Endodermal cell (in vitro differentiated cells): ENCODE results near the gene MRC2. TPM values are rescaled to one million over a fixed set of nuclear protein-coding genes. Genes with fewer than 3 reads are reported as not detected.

Source experiments
- DNase-seq: peaks from one replicate; pipeline ENCODE4 v3.0.0-alpha.2; 2017
- H3K27ac ChIP-seq: 2 replicates; pipeline ENCODE4 v1.5.1; 2013; ENCODE audit warnings: mild to moderate bottlenecking, low read depth, low read length, moderate library complexity
- H3K27me3 ChIP-seq: 2 replicates; pipeline ENCODE4 v1.6.1; 2013; ENCODE audit warnings: mild to moderate bottlenecking, low read length, moderate library complexity; ENCODE audit not compliant: insufficient read depth, control insufficient read depth, poor library complexity, severe bottlenecking
- H3K36me3 ChIP-seq: 2 replicates; pipeline ENCODE4 v1.7.0; 2013; ENCODE audit warnings: mild to moderate bottlenecking, low read length, moderate library complexity; ENCODE audit not compliant: control insufficient read depth, insufficient read depth
- H3K4me1 ChIP-seq: one replicate; pipeline ENCODE4 v1.7.0; 2013; ENCODE audit warnings: low read length; ENCODE audit not compliant: control insufficient read depth, insufficient read depth
- H3K4me3 ChIP-seq: 2 replicates; pipeline ENCODE4 v1.5.1; 2013; ENCODE audit warnings: mild to moderate bottlenecking, low read length, moderate library complexity
- H3K9ac ChIP-seq: 2 replicates; pipeline ENCODE4 v1.6.1; 2013; ENCODE audit warnings: mild to moderate bottlenecking, low read length, moderate library complexity; ENCODE audit not compliant: poor library complexity, severe bottlenecking; ENCODE audit errors: extremely low read depth
- H3K9me3 ChIP-seq: 2 replicates; pipeline ENCODE4 v1.6.1; 2013; ENCODE audit warnings: mild to moderate bottlenecking, low read length, moderate library complexity; ENCODE audit not compliant: control insufficient read depth
- H3K27ac Mint-ChIP-seq: 2 replicates; pipeline ENCODE4 v1.8.0; 2020; ENCODE audit warnings: mixed read lengths
- H3K27me3 Mint-ChIP-seq: 2 replicates; pipeline ENCODE4 v1.8.0; 2021; ENCODE audit warnings: mild to moderate bottlenecking, mixed read lengths; ENCODE audit not compliant: insufficient read depth
- H3K36me3 Mint-ChIP-seq: 2 replicates; pipeline ENCODE4 v1.8.0; 2020; ENCODE audit warnings: low read depth, mixed read lengths
- H3K4me1 Mint-ChIP-seq: 2 replicates; pipeline ENCODE4 v1.8.0; 2020; ENCODE audit warnings: mixed read lengths
- H3K4me3 Mint-ChIP-seq: 2 replicates; pipeline ENCODE4 v1.8.0; 2020; ENCODE audit warnings: mild to moderate bottlenecking, moderate library complexity, mixed read lengths
- H3K9me3 Mint-ChIP-seq: 2 replicates; pipeline ENCODE4 v1.8.0; 2020; ENCODE audit warnings: mild to moderate bottlenecking, mixed read lengths
- WGBS, 2 experiments: methylation state at CpG; one replicate each; pipeline versions ENCODE4 v1.1.5 to v1.1.7; 2013; ENCODE audit warnings: missing lambda C conversion rate in 2 of 2, mixed read lengths in 1 of 2; ENCODE audit not compliant: insufficient coverage in 1 of 2, insufficient read length in 1 of 2; 5-methylcytosine and 5-hydroxymethylcytosine counted together
- total RNA-seq, 2 donors: library from RNA; stranded (reverse); fragmentation: NEBNext Ultra II Directional in 1 of 2; extraction: Animal tissue kit (Norgen Biotek cat#: 25700) in 1 of 2; gene quantifications; 2 replicates in 1 of 2; 3 replicates in 1 of 2; pipeline ENCODE4 v1.2.1, GENCODE V29; 2021
- TF ChIP-seq, protein P1 (sequence below): fragments of 200-600 bp; sonication (generic); conservative IDR thresholded peaks from 2 replicates; pipeline ENCODE4 v1.5.0; 2021; ENCODE audit warnings: antibody characterized with exemption, mild to moderate bottlenecking

The MRC2 gene
- total RNA-seq, 2 donors from 2014 or later, result 103 to 165 TPM

DNA sequence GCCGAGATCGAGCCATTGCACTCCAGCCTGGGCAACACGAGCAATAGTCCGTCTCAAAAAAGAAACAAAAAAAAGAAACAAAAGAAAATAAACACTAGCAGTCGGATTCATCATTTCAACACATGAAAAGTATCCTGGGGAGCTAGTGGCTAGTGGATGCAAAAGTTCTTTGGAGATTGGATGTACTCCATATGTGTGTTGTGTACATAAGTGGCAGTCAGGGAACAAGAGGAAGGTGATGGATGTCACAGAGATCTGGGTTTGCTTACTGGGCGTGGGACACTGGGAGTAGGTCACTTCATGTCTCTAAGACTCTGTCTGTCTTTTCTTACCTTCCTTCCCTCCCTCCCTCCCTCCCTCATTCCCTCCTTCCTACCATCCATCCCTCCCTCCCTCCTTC lies 35.4 kb downstream of the MRC2 start:
- Histone ChIP-seq H3K9ac (no peak overlapping the region), H3K9me3 (peaks cover 20% of the 10 kb centered on the region), H3K36me3 (peaks cover 33% of the 10 kb centered on the region), H3K27ac (no peak overlapping the region), H3K4me1 (no peaks in the 10 kb centered on the region), H3K4me3 (no peak overlapping the region), H3K27me3 (no peaks in the 10 kb centered on the region)
- DNase-seq, result no peak
- no peaks in the 10 kb centered on the region for H3K27me3 Mint-ChIP-seq
- no peaks in the 10 kb centered on the region for H3K4me1 Mint-ChIP-seq
- H3K36me3 Mint-ChIP-seq, result peaks cover 49% of the 10 kb centered on the region
- TF ChIP-seq, protein P1, sequence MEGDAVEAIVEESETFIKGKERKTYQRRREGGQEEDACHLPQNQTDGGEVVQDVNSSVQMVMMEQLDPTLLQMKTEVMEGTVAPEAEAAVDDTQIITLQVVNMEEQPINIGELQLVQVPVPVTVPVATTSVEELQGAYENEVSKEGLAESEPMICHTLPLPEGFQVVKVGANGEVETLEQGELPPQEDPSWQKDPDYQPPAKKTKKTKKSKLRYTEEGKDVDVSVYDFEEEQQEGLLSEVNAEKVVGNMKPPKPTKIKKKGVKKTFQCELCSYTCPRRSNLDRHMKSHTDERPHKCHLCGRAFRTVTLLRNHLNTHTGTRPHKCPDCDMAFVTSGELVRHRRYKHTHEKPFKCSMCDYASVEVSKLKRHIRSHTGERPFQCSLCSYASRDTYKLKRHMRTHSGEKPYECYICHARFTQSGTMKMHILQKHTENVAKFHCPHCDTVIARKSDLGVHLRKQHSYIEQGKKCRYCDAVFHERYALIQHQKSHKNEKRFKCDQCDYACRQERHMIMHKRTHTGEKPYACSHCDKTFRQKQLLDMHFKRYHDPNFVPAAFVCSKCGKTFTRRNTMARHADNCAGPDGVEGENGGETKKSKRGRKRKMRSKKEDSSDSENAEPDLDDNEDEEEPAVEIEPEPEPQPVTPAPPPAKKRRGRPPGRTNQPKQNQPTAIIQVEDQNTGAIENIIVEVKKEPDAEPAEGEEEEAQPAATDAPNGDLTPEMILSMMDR, result no peak
- no peak overlapping the region for H3K27ac Mint-ChIP-seq
- peaks cover 13% of the 10 kb centered on the region for H3K9me3 Mint-ChIP-seq
- 99 to 100% methylated on average over 1 to 6 of the region's 6 CpGs for WGBS, 2 experiments
- no peak overlapping the region for H3K4me3 Mint-ChIP-seq

DNA sequence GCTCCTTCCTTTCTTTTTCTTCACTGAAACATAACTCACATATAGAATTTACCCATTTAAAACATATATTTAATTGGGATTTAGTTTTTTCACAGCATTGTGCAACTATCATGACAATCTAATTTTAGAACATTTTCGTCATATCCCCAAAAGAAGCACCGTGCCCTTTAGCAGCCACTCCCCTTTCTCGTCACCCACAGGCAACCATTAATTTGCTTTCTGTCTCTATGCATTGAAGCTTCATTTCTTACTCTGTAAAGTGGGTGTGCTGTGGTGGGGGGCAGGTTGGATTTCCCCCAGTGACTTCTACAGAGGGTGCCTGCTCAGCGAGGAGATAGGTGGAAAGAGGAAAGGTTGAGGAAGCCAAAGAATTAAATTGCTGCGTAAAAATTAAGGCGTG lies 35.8 kb downstream of the MRC2 start:
- 94% methylated on average over 3 to 6 of the region's 6 CpGs for WGBS, 2 experiments
- TF ChIP-seq, protein P1, result no peak
- peaks cover 30% of the 10 kb centered on the region for H3K36me3 ChIP-seq
- no peak overlapping the region for H3K4me3 ChIP-seq
- peaks cover 20% of the 10 kb centered on the region for H3K9me3 ChIP-seq
- Mint-ChIP-seq H3K27me3 (no peaks in the 10 kb centered on the region), H3K9me3 (peaks cover 13% of the 10 kb centered on the region), H3K36me3 (peaks cover 49% of the 10 kb centered on the region), H3K4me1 (no peaks in the 10 kb centered on the region), H3K4me3 (no peak overlapping the region), H3K27ac (no peak overlapping the region)
- no peak overlapping the region for H3K27ac ChIP-seq
- DNase-seq, result peak; percentile 28
- H3K9ac ChIP-seq, result no peak overlapping the region
- no peaks in the 10 kb centered on the region for H3K4me1 ChIP-seq
- H3K27me3 ChIP-seq, result no peaks in the 10 kb centered on the region

DNA sequence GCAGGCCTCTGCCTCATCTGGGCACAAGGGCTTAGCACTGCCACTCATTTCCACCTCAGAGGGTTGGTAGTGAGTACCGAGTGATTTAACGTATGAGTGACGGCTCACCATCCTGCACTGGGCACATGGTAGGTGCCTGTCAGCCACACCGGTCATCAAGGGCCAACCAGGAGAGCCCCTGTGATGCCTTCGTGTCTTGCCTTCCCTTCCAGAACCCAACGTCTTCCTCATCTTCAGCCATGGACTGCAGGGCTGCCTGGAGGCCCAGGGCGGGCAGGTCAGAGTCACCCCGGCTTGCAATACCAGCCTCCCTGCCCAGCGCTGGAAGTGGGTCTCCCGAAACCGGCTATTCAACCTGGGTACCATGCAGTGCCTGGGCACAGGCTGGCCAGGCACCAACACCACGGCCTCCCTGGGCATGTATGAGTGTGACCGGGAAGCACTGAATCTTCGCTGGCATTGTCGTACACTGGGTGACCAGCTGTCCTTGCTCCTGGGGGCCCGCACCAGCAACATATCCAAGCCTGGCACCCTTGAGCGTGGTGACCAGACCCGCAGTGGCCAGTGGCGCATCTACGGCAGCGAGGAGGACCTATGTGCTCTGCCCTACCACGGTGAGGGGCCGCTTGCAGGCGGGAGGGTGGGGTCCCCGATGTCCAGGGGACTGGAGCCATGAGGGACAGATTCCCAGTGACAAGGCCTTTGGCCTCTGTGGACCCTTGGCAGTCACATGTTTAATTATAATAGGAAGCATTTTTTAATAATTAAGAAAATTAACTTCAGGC lies 37.1 kb downstream of the MRC2 start:
- Histone ChIP-seq H3K4me1 (no peaks in the 10 kb centered on the region), H3K4me3 (no peak overlapping the region), H3K27ac (no peak overlapping the region), H3K36me3 (peaks cover 26% of the 10 kb centered on the region), H3K9me3 (peaks cover 19% of the 10 kb centered on the region), H3K27me3 (no peaks in the 10 kb centered on the region), H3K9ac (no peak overlapping the region)
- H3K9me3 Mint-ChIP-seq, result peaks cover 13% of the 10 kb centered on the region
- TF ChIP-seq, protein P1, result no peak
- H3K27ac Mint-ChIP-seq, result no peak overlapping the region
- H3K4me3 Mint-ChIP-seq, result no peak overlapping the region
- DNase-seq, result peak; percentile 39
- peaks cover 46% of the 10 kb centered on the region for H3K36me3 Mint-ChIP-seq
- 94 to 96% methylated on average over 17 to 25 of the region's 25 CpGs for WGBS, 2 experiments
- H3K27me3 Mint-ChIP-seq, result no peaks in the 10 kb centered on the region
- H3K4me1 Mint-ChIP-seq, result no peaks in the 10 kb centered on the region
